Skeletal muscle tissue (tissue), 4 donors: ENCODE data around the gene RNU4-1. TPM values are rescaled to one million over a fixed set of nuclear protein-coding genes. Genes with fewer than 3 reads are reported as not detected.
"Not testable (repeated sequence)": the region's sequence is repeated elsewhere in the genome, so short reads cannot be mapped to it uniquely, and the experiment has no call there.

Source experiments
- H3K27ac ChIP-seq: one replicate; pipeline ENCODE4 v1.7.0; 2013; ENCODE audit warnings: mild to moderate bottlenecking, low read depth, low read length, inconsistent platforms
- H3K27me3 ChIP-seq, 3 donors: one replicate each; pipeline ENCODE4 v1.7.0; 2013; ENCODE audit warnings: low read length in 3 of 3; ENCODE audit not compliant: control insufficient read depth in 3 of 3, insufficient read depth in 3 of 3
- H3K36me3 ChIP-seq, 3 donors: one replicate each; pipeline ENCODE4 v1.7.0; 2013; ENCODE audit warnings: low read length in 3 of 3; ENCODE audit not compliant: control insufficient read depth in 3 of 3, insufficient read depth in 3 of 3
- H3K4me1 ChIP-seq, 3 donors: one replicate each; pipeline ENCODE4 v1.7.0; 2013; ENCODE audit warnings: low read length in 3 of 3, mild to moderate bottlenecking in 3 of 3; ENCODE audit not compliant: control insufficient read depth in 3 of 3, insufficient read depth in 3 of 3
- H3K4me3 ChIP-seq, 3 donors: one replicate each; pipeline ENCODE4 v1.7.0; 2013; ENCODE audit warnings: low read length in 3 of 3
- H3K9ac ChIP-seq, 3 donors: one replicate each; pipeline ENCODE4 v1.7.0; 2013; ENCODE audit warnings: low read length in 3 of 3, mild to moderate bottlenecking in 3 of 3, moderate library complexity in 2 of 3, low read depth in 1 of 3
- H3K9me3 ChIP-seq, 3 donors: one replicate each; pipeline ENCODE4 v1.7.0; 2013; ENCODE audit warnings: low read length in 3 of 3; ENCODE audit not compliant: control insufficient read depth in 3 of 3
- total RNA-seq: library from RNA; depleted of rRNA; stranded (reverse); fragments of >200 nt; gene quantifications from one replicate; pipeline ENCODE4 v1.2.3, GENCODE V29; 2014
- donor health status: Osteomylitis.

The RNU4-1 gene
- under 0.01 TPM for total RNA-seq

GRCh38 chr12:120292661-120293531 lies at the start of gene RNU4-1:
Gene RNU4-1, minus strand, starts transcription at chr12:120293237.
- H3K9ac ChIP-seq = peak within 1 kb of the TSS; percentile 84 to 100 (median 87)
- no peaks in the 10 kb centered on the region for H3K9me3 ChIP-seq
- peaks cover 7 to 13% (median 10%) of the 10 kb centered on the region in 3 donors for H3K4me1 ChIP-seq
- no peaks in the 10 kb centered on the region for H3K36me3 ChIP-seq
- no peaks in the 10 kb centered on the region for H3K27me3 ChIP-seq
- H3K4me3 ChIP-seq = peak within 1 kb of the TSS; percentile 70 to 88 (median 81)
- H3K27ac ChIP-seq = peak within 1 kb of the TSS; percentile 98

- H3K9ac ChIP-seq = no peak overlapping the region
- H3K27ac ChIP-seq = no peak overlapping the region
Measured at GRCh38 chr12:120342175-120343038, 49.4 kb upstream of the RNU4-1 start.

GRCh38 chr12:120339256-120339655 lies 46.2 kb upstream of the RNU4-1 start:
- H3K9ac ChIP-seq = no peak overlapping the region
- H3K4me3 ChIP-seq = no peak overlapping the region

More at GRCh38 chr12:120342175-120343038, 49.4 kb upstream of the RNU4-1 start:
- H3K27me3 ChIP-seq = no peaks in the 10 kb centered on the region
- H3K4me1 ChIP-seq = no peaks in the 10 kb centered on the region
- no peaks in the 10 kb centered on the region for H3K36me3 ChIP-seq
- H3K4me3 ChIP-seq = no peak overlapping the region
- no peaks in the 10 kb centered on the region for H3K9me3 ChIP-seq

GRCh38 chr12:120337730-120338129 lies 44.7 kb upstream of the RNU4-1 start:
- Histone ChIP-seq H3K27me3 (no peaks in the 10 kb centered on the region), H3K9me3 (no peaks in the 10 kb centered on the region), H3K4me3 (no peak overlapping the region), H3K36me3 (no peaks in the 10 kb centered on the region), H3K9ac (no peak overlapping the region), H3K27ac (no peak overlapping the region), H3K4me1 (no peaks in the 10 kb centered on the region)

More at GRCh38 chr12:120339256-120339655, 46.2 kb upstream of the RNU4-1 start:
- no peaks in the 10 kb centered on the region for H3K27me3 ChIP-seq
- no peaks in the 10 kb centered on the region for H3K9me3 ChIP-seq
- no peaks in the 10 kb centered on the region for H3K4me1 ChIP-seq
- no peaks in the 10 kb centered on the region for H3K36me3 ChIP-seq
- H3K27ac ChIP-seq = no peak overlapping the region

- not testable (repeated sequence) for H3K9me3 ChIP-seq, H3K27ac ChIP-seq, H3K27me3 ChIP-seq, H3K9ac ChIP-seq, H3K36me3 ChIP-seq, H3K4me3 ChIP-seq, H3K4me1 ChIP-seq
Measured at GRCh38 chr12:120336392-120336791, 43.4 kb upstream of the RNU4-1 start.

GRCh38 chr12:120335447-120335846 lies 42.4 kb upstream of the RNU4-1 start:
- not testable (repeated sequence) for H3K4me1 ChIP-seq, H3K27ac ChIP-seq, H3K9me3 ChIP-seq, H3K4me3 ChIP-seq, H3K9ac ChIP-seq, H3K36me3 ChIP-seq, H3K27me3 ChIP-seq

GRCh38 chr12:120332523-120332922 lies 39.5 kb upstream of the RNU4-1 start:
- Histone ChIP-seq H3K36me3 (no peaks in the 10 kb centered on the region), H3K9me3 (no peaks in the 10 kb centered on the region), H3K27ac (no peak overlapping the region), H3K4me1 (no peaks in the 10 kb centered on the region), H3K27me3 (peaks cover 3 to 4% (median 3%) of the 10 kb centered on the region in 3 donors), H3K4me3 (no peak overlapping the region), H3K9ac (no peak overlapping the region)

- H3K27ac ChIP-seq = no peak overlapping the region
- H3K27me3 ChIP-seq = peaks cover 3 to 4% (median 3%) of the 10 kb centered on the region in 3 donors
- H3K4me1 ChIP-seq = no peaks in the 10 kb centered on the region
Measured at GRCh38 chr12:120332041-120332440, 39.0 kb upstream of the RNU4-1 start.

GRCh38 chr12:120331390-120331789 lies 38.4 kb upstream of the RNU4-1 start:
- Histone ChIP-seq H3K4me3 (no peak overlapping the region), H3K9ac (no peak overlapping the region), H3K27me3 (peaks cover 3 to 4% (median 3%) of the 10 kb centered on the region in 3 donors), H3K27ac (no peak overlapping the region), H3K4me1 (no peaks in the 10 kb centered on the region), H3K9me3 (no peaks in the 10 kb centered on the region), H3K36me3 (no peaks in the 10 kb centered on the region)

More at GRCh38 chr12:120332041-120332440, 39.0 kb upstream of the RNU4-1 start:
- Histone ChIP-seq H3K9ac (no peak overlapping the region), H3K36me3 (no peaks in the 10 kb centered on the region), H3K4me3 (no peak overlapping the region), H3K9me3 (no peaks in the 10 kb centered on the region)

GRCh38 chr12:120328228-120328627 lies 35.2 kb upstream of the RNU4-1 start:
- Histone ChIP-seq H3K36me3 (no peaks in the 10 kb centered on the region), H3K4me1 (peaks cover 0 to 4% (median 2%) of the 10 kb centered on the region in 3 donors), H3K27ac (no peak overlapping the region), H3K4me3 (no peak overlapping the region), H3K9ac (no peak overlapping the region), H3K27me3 (peaks cover 3 to 4% (median 3%) of the 10 kb centered on the region in 3 donors), H3K9me3 (no peaks in the 10 kb centered on the region)
